OCI-LY3 (cell line): ENCODE measurements around the gene CMKLR1.

Source experiments
- H2AFZ ChIP-seq: fragments of 200-600, 300-600 bp; shearing (Covaris generic); 2 replicates; pipeline ENCODE4 v1.6.0; 2014; ENCODE audit warnings: antibody characterized with exemption, low read depth, low read length
- H3K27ac ChIP-seq: fragments of 200-600, 300-600 bp; sonication (generic); 2 replicates; pipeline ENCODE4 v1.5.1; 2014; ENCODE audit warnings: mild to moderate bottlenecking, low read length, moderate library complexity, mixed read lengths
- H3K27me3 ChIP-seq: fragments of 200-600, 300-600 bp; sonication (generic); 2 replicates; pipeline ENCODE4 v1.6.1; 2014; ENCODE audit warnings: low read depth, low read length, mixed read lengths
- H3K36me3 ChIP-seq: fragments of 200-600, 300-600 bp; sonication (generic); replicated peaks from 2 replicates; pipeline ENCODE3; 2014; ENCODE audit warnings: low read depth, low read length, mixed read lengths
- H3K4me1 ChIP-seq: fragments of 300-600, 200-600 bp; sonication (generic); 2 replicates; pipeline ENCODE4 v1.6.1; 2014; ENCODE audit warnings: low read length, mixed read lengths
- H3K4me2 ChIP-seq: fragments of 200-600, 300-600 bp; sonication (generic); 2 replicates; pipeline ENCODE4 v1.6.1; 2014; ENCODE audit warnings: low read length, mixed read lengths
- H3K4me3 ChIP-seq: fragments of 300-600, 200-600 bp; sonication (generic); 2 replicates; pipeline ENCODE4 v1.5.1; 2014; ENCODE audit warnings: antibody characterized with exemption, mild to moderate bottlenecking, low read length, moderate library complexity
- H3K79me2 ChIP-seq: fragments of 300-600, 200-600 bp; shearing (Covaris generic); 2 replicates; pipeline ENCODE4 v1.6.1; 2014; ENCODE audit warnings: mild to moderate bottlenecking, low read length, mixed read lengths
- H3K9ac ChIP-seq: fragments of 300-600, 200-600 bp; shearing (Covaris generic); 2 replicates; pipeline ENCODE4 v1.6.0; 2014; ENCODE audit warnings: mild to moderate bottlenecking, low read length, moderate library complexity
- H3K9me3 ChIP-seq: fragments of 200-600, 300-600 bp; shearing (Covaris generic); 2 replicates; pipeline ENCODE4 v1.6.1; 2014; ENCODE audit warnings: low read length, mixed read lengths; ENCODE audit not compliant: insufficient read depth
- H4K20me1 ChIP-seq: fragments of 200-600, 300-600 bp; sonication (generic); 2 replicates; pipeline ENCODE4 v1.6.1; 2016; ENCODE audit warnings: low read length, mixed read lengths; ENCODE audit not compliant: insufficient read depth
- EZH2phosphoT487 ChIP-seq: fragments of 200-600 bp; shearing (Covaris generic); IDR thresholded peaks from 2 replicates; pipeline ENCODE4 v1.6.1; 2018; ENCODE audit warnings: antibody characterized with exemption, mixed run types, low read depth
- TF ChIP-seq, protein P1 (sequence below): fragments of 200-600, 300-600 bp; sonication (generic); IDR thresholded peaks from 2 replicates; pipeline ENCODE4 v1.5.1; 2014; ENCODE audit warnings: antibody characterized with exemption, low read length, low read depth

Gene CMKLR1

DNA sequence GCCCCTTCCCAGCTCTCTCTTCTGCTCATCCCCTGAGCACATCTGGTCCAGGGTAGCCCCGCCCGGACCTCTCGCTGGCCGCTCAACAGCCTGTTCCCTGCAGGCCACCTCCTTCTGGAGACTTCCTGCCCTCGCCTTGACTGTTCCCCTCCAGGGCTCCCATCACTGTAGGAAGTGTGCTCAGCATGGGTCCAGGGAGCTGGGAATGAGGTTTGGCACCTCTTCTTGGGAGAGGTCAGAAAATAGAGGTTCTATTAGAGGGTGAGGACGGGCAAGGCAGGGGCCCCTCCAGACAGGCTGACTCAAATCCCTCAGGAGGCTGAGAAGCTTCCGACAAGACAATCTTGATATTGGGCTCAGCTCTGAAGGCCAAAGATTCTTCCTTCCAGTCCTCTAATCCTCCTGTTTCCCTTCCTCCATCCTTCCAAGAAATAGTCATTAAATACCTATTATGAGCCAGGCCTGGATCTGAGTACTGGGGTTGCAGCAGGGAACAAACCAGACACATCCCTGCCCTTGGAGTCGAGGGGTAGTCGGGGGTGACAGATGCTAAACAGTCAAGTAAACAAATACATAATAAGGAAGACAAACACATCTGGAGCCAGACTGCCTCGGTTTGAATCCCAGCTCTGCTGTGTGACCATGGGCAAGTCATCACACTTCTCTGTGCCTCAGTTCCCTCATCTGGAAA is 30.6 kb downstream of the CMKLR1 start:
- Histone ChIP-seq H3K27ac (no peak overlapping the region), H3K4me3 (no peak overlapping the region), H3K36me3 (no peaks in the 10 kb centered on the region), H3K4me1 (peaks cover 27% of the 10 kb centered on the region), H4K20me1 (no peaks in the 10 kb centered on the region; the same call in 1 of the 2 replicates), H3K4me2 (no peak overlapping the region), H2AFZ (no peak overlapping the region), H3K79me2 (no peaks in the 10 kb centered on the region), H3K9me3 (no peaks in the 10 kb centered on the region), H3K27me3 (peaks cover 77% of the 10 kb centered on the region), H3K9ac (no peak overlapping the region)
- TF ChIP-seq EZH2phosphoT487: no peak
- TF ChIP-seq, protein P1, sequence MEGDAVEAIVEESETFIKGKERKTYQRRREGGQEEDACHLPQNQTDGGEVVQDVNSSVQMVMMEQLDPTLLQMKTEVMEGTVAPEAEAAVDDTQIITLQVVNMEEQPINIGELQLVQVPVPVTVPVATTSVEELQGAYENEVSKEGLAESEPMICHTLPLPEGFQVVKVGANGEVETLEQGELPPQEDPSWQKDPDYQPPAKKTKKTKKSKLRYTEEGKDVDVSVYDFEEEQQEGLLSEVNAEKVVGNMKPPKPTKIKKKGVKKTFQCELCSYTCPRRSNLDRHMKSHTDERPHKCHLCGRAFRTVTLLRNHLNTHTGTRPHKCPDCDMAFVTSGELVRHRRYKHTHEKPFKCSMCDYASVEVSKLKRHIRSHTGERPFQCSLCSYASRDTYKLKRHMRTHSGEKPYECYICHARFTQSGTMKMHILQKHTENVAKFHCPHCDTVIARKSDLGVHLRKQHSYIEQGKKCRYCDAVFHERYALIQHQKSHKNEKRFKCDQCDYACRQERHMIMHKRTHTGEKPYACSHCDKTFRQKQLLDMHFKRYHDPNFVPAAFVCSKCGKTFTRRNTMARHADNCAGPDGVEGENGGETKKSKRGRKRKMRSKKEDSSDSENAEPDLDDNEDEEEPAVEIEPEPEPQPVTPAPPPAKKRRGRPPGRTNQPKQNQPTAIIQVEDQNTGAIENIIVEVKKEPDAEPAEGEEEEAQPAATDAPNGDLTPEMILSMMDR: no peak

DNA sequence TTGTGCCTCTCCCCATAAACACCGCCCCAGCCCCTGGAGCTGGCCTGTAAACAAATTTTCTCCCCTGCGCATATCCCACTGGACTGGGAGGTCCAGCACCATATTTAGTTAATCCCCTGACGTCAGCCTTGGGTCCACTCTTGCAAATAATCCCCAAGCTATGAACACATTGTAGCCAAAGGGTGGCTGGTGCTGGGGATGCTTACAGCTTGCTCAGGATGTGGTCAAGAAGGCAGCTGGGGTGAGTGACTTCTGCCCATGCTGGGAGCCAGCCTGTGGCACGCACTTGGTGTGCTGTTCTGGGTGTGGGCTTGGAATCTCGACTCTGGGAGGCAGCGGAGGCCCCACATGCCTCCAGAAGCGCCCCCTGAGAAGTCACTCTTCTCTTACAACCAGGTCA is 32.1 kb downstream of the CMKLR1 start:
- H2AFZ ChIP-seq: no peak overlapping the region
- TF ChIP-seq, protein P1: no peak
- no peak for TF ChIP-seq EZH2phosphoT487
- H3K79me2 ChIP-seq: no peaks in the 10 kb centered on the region
- peaks cover 86% of the 10 kb centered on the region for H3K27me3 ChIP-seq
- no peak overlapping the region for H3K9ac ChIP-seq
- H3K4me3 ChIP-seq: no peak overlapping the region
- H3K27ac ChIP-seq: no peak overlapping the region
- H3K4me2 ChIP-seq: no peak overlapping the region
- no peaks in the 10 kb centered on the region for H3K9me3 ChIP-seq
- peaks cover 13% of the 10 kb centered on the region for H3K4me1 ChIP-seq
- H4K20me1 ChIP-seq: no peaks in the 10 kb centered on the region; the same call in 1 of the 2 replicates
- no peaks in the 10 kb centered on the region for H3K36me3 ChIP-seq

DNA sequence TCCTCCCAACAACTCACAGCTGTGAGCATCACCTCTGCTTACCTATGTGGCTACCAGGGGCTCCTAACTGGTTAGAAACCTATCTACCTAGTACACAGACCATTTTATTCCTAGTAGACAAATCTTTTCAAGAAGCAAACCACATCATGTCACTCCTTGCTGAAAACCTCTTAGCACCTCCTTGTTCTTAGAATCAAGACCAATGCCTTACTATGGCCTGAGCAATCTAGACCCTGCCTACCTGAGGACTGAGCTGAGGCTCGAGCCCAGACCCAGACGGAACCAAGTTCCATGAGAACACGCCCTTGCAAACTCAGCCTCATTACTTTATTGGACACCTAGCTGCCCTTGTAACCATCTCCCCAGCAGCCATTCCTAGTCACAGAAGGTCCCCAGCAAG is 32.6 kb downstream of the CMKLR1 start:
- H3K4me2 ChIP-seq: no peak overlapping the region
- H4K20me1 ChIP-seq: no peaks in the 10 kb centered on the region; the same call in 1 of the 2 replicates
- H3K27me3 ChIP-seq: peaks cover 85% of the 10 kb centered on the region
- no peaks in the 10 kb centered on the region for H3K79me2 ChIP-seq
- H3K9ac ChIP-seq: no peak overlapping the region
- no peaks in the 10 kb centered on the region for H3K9me3 ChIP-seq
- H3K36me3 ChIP-seq: no peaks in the 10 kb centered on the region
- H3K4me3 ChIP-seq: no peak overlapping the region
- no peak overlapping the region for H3K27ac ChIP-seq
- no peak for TF ChIP-seq EZH2phosphoT487
- TF ChIP-seq, protein P1: no peak
- no peak overlapping the region for H2AFZ ChIP-seq
- peaks cover 12% of the 10 kb centered on the region for H3K4me1 ChIP-seq

DNA sequence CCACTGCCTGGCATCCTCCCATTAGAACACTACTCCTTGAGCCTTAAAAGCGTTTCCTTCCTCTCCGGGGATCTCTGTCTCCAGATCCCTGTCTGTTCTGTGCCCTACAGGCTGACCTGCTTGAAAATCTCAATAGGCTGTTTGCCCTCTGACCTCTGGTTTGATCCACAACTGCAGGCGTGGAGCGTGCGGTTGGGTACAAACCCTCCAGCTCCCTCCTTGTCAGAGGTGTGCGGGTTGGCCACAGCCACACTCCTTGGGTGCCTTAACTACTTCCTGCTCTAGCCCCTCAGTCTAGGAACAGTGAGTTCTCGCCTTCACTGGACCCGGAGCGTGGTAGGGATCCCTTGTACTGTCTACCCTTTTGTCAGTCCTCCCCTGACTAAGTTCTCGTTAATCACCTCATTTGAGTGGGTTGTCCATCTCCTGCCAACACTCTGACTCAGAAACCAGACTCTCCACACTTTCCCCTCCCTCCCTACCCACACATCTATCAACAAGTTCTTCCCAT is 33.1 kb downstream of the CMKLR1 start:
- H3K4me3 ChIP-seq: no peak overlapping the region
- no peak overlapping the region for H3K4me2 ChIP-seq
- no peaks in the 10 kb centered on the region for H3K79me2 ChIP-seq
- no peak for TF ChIP-seq EZH2phosphoT487
- TF ChIP-seq, protein P1: no peak
- H3K9ac ChIP-seq: no peak overlapping the region
- no peaks in the 10 kb centered on the region; the same call in 1 of the 2 replicates for H4K20me1 ChIP-seq
- H3K4me1 ChIP-seq: peaks cover 12% of the 10 kb centered on the region
- peaks cover 83% of the 10 kb centered on the region for H3K27me3 ChIP-seq
- no peaks in the 10 kb centered on the region for H3K9me3 ChIP-seq
- no peak overlapping the region for H3K27ac ChIP-seq
- H2AFZ ChIP-seq: no peak overlapping the region
- H3K36me3 ChIP-seq: no peaks in the 10 kb centered on the region
